Left colon (tissue), 2 donors: ENCODE results near the gene ARHGAP26. TPM values are rescaled to one million over a fixed set of nuclear protein-coding genes. Genes with fewer than 3 reads are reported as not detected.

Source experiments
- ATAC-seq: fragments of 200-7000 bp; cut with Tn5 transposase; one replicate; pipeline ENCODE4 v1.9.1; 2020; ENCODE audit warnings: mild to moderate bottlenecking, moderate library complexity
- DNase-seq, 2 donors: peaks; one replicate each; pipeline ENCODE4 v3.0.0-alpha.2; 2020
- intact Hi-C, 2 donors: fragments of 100-400 bp; cut with DNase I in 1 of 2; cut with micrococcal nuclease in 1 of 2; formaldehyde crosslinking; loops; one replicate each; pipeline versions ENCODE4 v1.11.2 to v1.14.0; 2022; cut with DNase I, micrococcal nuclease
- total RNA-seq, 2 donors: library from RNA; stranded (reverse); fragmentation: NEBNext Ultra II Directional; extraction: Animal tissue kit (Norgen Biotek cat#: 25700); gene quantifications; one replicate each; pipeline ENCODE4 v1.2.1, GENCODE V29; 2021
- donor health status: DM: no; HTN: no; CAD: no.
- donor health status: DM: yes; HTN: yes; CAD: no.

Gene ARHGAP26
- total RNA-seq, 2 donors from 2014 or later = 71.6 to 85.1 TPM

- intact Hi-C loops = no loop called here
- ATAC-seq (no peak), DNase-seq (no peak)
Observed at GRCh38 chr5:143245929-143246561, 475.9 kb downstream of the ARHGAP26 start.

- intact Hi-C loops = no loop called here
- ATAC-seq (no peak), DNase-seq (no peak)
Observed at GRCh38 chr5:143247134-143247815, 477.1 kb downstream of the ARHGAP26 start.

- intact Hi-C loops = no loop called here
- no peak for DNase-seq
- ATAC-seq = no peak
Observed at GRCh38 chr5:143248391-143248790, 478.2 kb downstream of the ARHGAP26 start.

GRCh38 chr5:143248822-143249579 lies 478.8 kb downstream of the ARHGAP26 start:
- ATAC-seq = no peak
- DNase-seq = no peak
- intact Hi-C loops = no loop called here

GRCh38 chr5:143249851-143250250 lies 479.7 kb downstream of the ARHGAP26 start:
- intact Hi-C loops = no loop called here
- ATAC-seq (no peak), DNase-seq (no peak)

GRCh38 chr5:143251190-143251589 lies 481.0 kb downstream of the ARHGAP26 start:
- intact Hi-C loops = no loop called here
- DNase-seq (no peak), ATAC-seq (no peak)

- no peak for ATAC-seq
- intact Hi-C loops = no loop called here
Observed at GRCh38 chr5:143251946-143252345, 481.8 kb downstream of the ARHGAP26 start.

GRCh38 chr5:143254819-143255218 lies 484.6 kb downstream of the ARHGAP26 start:
- DNase-seq = no peak
- intact Hi-C loops = no loop called here

More at GRCh38 chr5:143251946-143252345, 481.8 kb downstream of the ARHGAP26 start:
- DNase-seq = no peak

GRCh38 chr5:143258559-143259253 lies 488.5 kb downstream of the ARHGAP26 start:
- ATAC-seq (no peak), DNase-seq (no peak)
- intact Hi-C loops = no loop called here

More at GRCh38 chr5:143254819-143255218, 484.6 kb downstream of the ARHGAP26 start:
- ATAC-seq = no peak

GRCh38 chr5:143259254-143259605 lies 489.1 kb downstream of the ARHGAP26 start:
- DNase-seq (no peak), ATAC-seq (no peak)
- intact Hi-C loops = no loop called here

GRCh38 chr5:143261748-143262392 lies 491.7 kb downstream of the ARHGAP26 start:
- intact Hi-C loops = no loop called here
- no peak for ATAC-seq
- no peak for DNase-seq

GRCh38 chr5:143262393-143263174 lies 492.4 kb downstream of the ARHGAP26 start:
- ATAC-seq (no peak), DNase-seq (no peak)
- intact Hi-C loops = no loop called here

GRCh38 chr5:143263272-143263810 lies 493.2 kb downstream of the ARHGAP26 start:
- intact Hi-C loops = no loop called here
- ATAC-seq = no peak

GRCh38 chr5:143265995-143266394 lies 495.8 kb downstream of the ARHGAP26 start:
- intact Hi-C loops = no loop called here
- DNase-seq (no peak), ATAC-seq (no peak)

More at GRCh38 chr5:143263272-143263810, 493.2 kb downstream of the ARHGAP26 start:
- DNase-seq = no peak

- DNase-seq = no peak
- no peak for ATAC-seq
- intact Hi-C loops = no loop called here
Observed at GRCh38 chr5:143267186-143267585, 497.0 kb downstream of the ARHGAP26 start.

GRCh38 chr5:143268388-143268787 lies 498.2 kb downstream of the ARHGAP26 start:
- no peak for ATAC-seq
- intact Hi-C loops = no loop called here
- DNase-seq = no peak

- ATAC-seq (no peak), DNase-seq (no peak)
- intact Hi-C loops = no loop called here
Observed at GRCh38 chr5:143271431-143271830, 501.3 kb downstream of the ARHGAP26 start.

- no peak for ATAC-seq
- intact Hi-C loops = no loop called here
- no peak for DNase-seq
Observed at GRCh38 chr5:143274952-143275351, 504.8 kb downstream of the ARHGAP26 start.
